ENCODE data around the gene MMP11. TPM values are rescaled to one million over a fixed set of nuclear protein-coding genes. Genes with fewer than 3 reads are reported as not detected.

Gene MMP11
- total RNA-seq, 1 donor from 2014 or later: 0.53 TPM

GRCh38 chr22:23801886-23802377 is 29.3 kb downstream of the MMP11 start:
- TF ChIP-seq, protein P1, sequence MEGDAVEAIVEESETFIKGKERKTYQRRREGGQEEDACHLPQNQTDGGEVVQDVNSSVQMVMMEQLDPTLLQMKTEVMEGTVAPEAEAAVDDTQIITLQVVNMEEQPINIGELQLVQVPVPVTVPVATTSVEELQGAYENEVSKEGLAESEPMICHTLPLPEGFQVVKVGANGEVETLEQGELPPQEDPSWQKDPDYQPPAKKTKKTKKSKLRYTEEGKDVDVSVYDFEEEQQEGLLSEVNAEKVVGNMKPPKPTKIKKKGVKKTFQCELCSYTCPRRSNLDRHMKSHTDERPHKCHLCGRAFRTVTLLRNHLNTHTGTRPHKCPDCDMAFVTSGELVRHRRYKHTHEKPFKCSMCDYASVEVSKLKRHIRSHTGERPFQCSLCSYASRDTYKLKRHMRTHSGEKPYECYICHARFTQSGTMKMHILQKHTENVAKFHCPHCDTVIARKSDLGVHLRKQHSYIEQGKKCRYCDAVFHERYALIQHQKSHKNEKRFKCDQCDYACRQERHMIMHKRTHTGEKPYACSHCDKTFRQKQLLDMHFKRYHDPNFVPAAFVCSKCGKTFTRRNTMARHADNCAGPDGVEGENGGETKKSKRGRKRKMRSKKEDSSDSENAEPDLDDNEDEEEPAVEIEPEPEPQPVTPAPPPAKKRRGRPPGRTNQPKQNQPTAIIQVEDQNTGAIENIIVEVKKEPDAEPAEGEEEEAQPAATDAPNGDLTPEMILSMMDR (IDR thresholded peaks at IDR 0.05; ENCODE audit: insufficient read depth, low read length, severe bottlenecking): no peak
- no peak overlapping the region for H3K4me3 ChIP-seq (ENCODE audit: low read depth, low read length)
- H3K27me3 ChIP-seq (ENCODE audit: control insufficient read depth, insufficient read depth, low read length): no peaks in the 10 kb centered on the region
- no peak for FAIRE-seq
- peaks cover 45% of the 10 kb centered on the region for H3K36me3 ChIP-seq (ENCODE audit: control insufficient read depth, insufficient read depth, low read length)
- no peak for DNase-seq (ENCODE audit: low read depth)

DNA sequence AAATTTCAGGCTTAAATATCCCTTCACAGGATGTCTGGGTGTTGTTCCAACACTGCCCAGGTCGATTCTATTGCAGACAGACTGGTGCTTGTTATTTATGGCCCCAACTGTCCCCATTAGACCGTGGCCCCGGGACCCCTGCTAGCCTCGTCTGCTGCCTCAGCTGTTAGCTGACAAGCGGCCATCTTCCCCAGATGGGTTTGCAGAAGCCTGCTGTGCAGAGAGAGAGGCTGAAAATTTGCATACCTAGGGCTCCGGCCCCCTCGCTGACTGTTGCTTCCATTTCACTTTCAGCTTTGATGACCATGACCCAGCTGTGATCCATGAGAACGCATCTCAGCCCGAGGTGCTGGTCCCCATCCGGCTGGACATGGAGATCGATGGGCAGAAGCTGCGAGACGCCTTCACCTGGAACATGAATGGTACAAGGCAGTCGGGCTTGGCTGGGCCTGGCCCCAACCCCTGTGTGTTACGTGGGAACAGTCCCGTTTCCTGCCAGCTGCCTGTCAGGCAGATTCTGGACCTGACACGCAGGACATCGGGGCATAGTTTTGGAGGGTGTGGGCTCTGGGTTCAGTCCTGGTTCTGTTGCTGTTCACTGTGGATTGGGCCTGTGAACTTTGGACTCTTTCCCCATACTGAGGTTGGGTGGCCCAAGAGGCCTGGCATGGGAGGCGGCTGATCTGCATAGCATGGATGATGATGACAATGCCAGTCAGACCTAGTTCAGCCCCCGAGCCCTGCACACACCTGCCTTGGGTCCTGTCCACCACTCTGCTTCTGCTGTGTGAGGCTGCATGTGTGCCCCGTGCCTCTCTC is 30.6 kb downstream of the MMP11 start:
- no peak overlapping the region for H3K4me3 ChIP-seq (ENCODE audit: low read depth, low read length)
- FAIRE-seq (no peak), DNase-seq (ENCODE audit: low read depth) (no peak)
- H3K36me3 ChIP-seq (ENCODE audit: control insufficient read depth, insufficient read depth, low read length): peaks cover 45% of the 10 kb centered on the region
- TF ChIP-seq, protein P1 (IDR thresholded peaks at IDR 0.05; ENCODE audit: insufficient read depth, low read length, severe bottlenecking): no peak
- H3K27me3 ChIP-seq (ENCODE audit: control insufficient read depth, insufficient read depth, low read length): no peaks in the 10 kb centered on the region

- FAIRE-seq: no peak
- peaks cover 40% of the 10 kb centered on the region for H3K36me3 ChIP-seq (ENCODE audit: control insufficient read depth, insufficient read depth, low read length)
- no peak for DNase-seq (ENCODE audit: low read depth)
- no peaks in the 10 kb centered on the region for H3K27me3 ChIP-seq (ENCODE audit: control insufficient read depth, insufficient read depth, low read length)
- H3K4me3 ChIP-seq (ENCODE audit: low read depth, low read length): no peak overlapping the region
- TF ChIP-seq, protein P1 (IDR thresholded peaks at IDR 0.05; ENCODE audit: insufficient read depth, low read length, severe bottlenecking): no peak
These were observed 32.2 kb downstream of the MMP11 start for GRCh38 chr22:23804781-23805291.

- no peak overlapping the region for H3K4me3 ChIP-seq (ENCODE audit: low read depth, low read length)
- FAIRE-seq (no peak), DNase-seq (ENCODE audit: low read depth) (no peak)
- H3K27me3 ChIP-seq (ENCODE audit: control insufficient read depth, insufficient read depth, low read length): no peaks in the 10 kb centered on the region
- H3K36me3 ChIP-seq (ENCODE audit: control insufficient read depth, insufficient read depth, low read length): peaks cover 27% of the 10 kb centered on the region
- TF ChIP-seq, protein P1 (IDR thresholded peaks at IDR 0.05; ENCODE audit: insufficient read depth, low read length, severe bottlenecking): no peak
These were observed 34.2 kb downstream of the MMP11 start for GRCh38 chr22:23806837-23807236.

DNA sequence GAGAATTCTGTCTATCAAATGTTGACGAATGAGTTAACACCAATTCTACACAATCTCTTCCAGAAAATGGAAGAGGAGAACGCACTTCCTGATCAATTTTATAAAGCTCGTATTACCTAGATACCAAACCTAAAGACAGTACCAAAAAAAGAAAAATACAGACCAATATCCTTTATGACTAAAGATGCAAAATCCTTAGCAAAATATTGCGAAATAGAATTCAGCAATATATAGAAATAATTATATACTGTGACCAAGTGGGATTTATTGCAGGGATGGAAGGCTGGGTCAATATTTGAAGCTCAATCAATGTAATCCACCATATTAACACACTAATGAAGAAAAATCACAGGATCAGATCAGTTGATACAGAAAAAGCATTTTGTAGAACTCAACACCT is 39.7 kb downstream of the MMP11 start:
- Histone ChIP-seq H3K27me3 (ENCODE audit: control insufficient read depth, insufficient read depth, low read length) (no peaks in the 10 kb centered on the region), H3K36me3 (ENCODE audit: control insufficient read depth, insufficient read depth, low read length) (peaks cover 13% of the 10 kb centered on the region), H3K4me3 (ENCODE audit: low read depth, low read length) (no peak overlapping the region)
- FAIRE-seq: no peak
- TF ChIP-seq, protein P1 (IDR thresholded peaks at IDR 0.05; ENCODE audit: insufficient read depth, low read length, severe bottlenecking): no peak
- DNase-seq (ENCODE audit: low read depth): no peak

Measured in bronchial epithelial cell (primary cell).